GM12872 (cell line): ENCODE results near the gene METTL1.

Experiments used
- CTCF ChIP-seq: IDR thresholded peaks from 3 replicates; pipeline ENCODE4 v1.5.1; 2011; ENCODE audit warnings: low read depth, mild to moderate bottlenecking, low read length, moderate library complexity; ENCODE audit not compliant: insufficient read depth

The METTL1 gene

GRCh38 chr12:57725851-57726150, 46.1 kb downstream of the METTL1 start:
- no peak for TF ChIP-seq CTCF

DNA sequence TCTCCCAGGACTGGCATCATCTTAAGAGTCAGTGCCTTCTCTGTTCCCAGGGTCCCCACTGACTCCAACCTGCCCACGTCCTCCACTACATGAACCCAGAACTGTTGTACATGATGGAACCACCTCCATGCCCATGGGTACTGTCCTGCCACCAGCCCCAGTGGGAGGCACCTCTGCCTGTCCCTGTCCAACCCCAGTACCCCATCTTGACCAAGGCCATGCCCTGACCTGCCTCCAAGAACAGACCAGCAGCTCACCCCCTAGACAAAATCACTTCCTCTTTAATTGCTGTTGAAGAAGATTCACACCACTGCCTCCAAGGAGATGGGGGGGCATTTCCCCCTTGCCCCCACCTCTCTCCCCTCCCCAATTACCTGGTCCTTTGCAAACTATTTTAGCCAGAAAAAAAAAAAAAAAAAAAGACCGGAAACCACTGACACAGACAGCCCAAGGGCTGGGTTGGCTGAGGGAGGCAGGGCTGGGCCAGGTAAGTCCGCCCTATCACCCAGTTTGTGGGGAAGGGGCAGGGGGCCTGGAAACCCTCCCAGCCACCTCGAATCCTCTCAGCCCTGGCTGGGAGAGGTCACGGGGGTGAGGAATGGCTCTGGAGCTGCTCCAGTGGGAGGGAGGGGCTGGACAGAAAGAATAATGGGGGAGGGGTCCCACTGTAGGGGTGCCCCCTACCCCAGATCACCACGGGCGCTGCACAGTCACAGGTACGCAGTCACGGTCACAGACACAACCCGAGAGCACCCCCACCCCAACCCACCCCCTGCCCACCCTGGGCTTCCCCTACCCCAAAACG, 46.8 kb downstream of the METTL1 start:
- no peak for TF ChIP-seq CTCF

DNA sequence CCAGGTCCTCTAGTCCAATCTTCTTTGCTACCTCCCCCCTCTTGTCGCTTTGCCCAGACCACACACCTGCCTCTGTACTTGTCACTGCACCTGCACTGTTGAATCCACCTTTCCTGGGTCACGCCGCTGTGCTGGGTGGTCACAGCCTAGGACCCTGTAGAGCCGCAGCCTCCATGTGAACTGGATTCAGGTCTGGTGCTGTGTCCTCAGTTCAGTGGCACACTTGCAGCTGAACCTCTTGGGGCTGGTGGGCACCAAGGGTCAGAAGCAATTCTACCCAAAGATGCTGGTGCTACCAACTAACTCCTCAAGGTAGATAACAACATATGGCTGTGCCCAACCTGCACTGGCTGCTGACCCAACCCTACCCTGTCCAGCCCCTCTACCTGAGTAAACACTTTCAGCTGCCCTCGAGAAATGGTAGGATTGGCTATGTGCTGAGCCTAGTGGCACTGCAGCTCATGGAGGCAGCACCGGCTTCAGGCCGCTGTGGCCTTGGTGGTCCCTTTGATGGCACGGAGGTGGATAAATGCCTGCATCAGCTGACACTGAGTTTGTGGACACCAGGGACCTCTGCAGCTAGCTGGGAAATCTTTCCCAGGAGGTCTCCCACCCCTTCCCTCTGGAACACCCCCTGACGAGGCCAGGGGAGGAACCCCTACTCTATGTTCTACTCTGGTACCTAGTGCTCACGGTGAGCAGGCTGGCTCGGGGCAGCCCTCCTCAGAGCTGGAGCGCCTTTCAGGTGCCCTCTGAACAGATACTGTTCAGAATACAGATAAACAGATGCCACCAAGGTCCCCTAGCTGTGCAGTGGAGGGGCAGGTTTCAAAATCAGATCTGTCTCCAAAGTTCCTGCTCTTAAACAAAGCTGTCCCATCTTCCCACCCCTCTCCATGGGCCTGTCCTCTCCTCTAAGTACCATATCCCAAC, 47.6 kb downstream of the METTL1 start:
- TF ChIP-seq CTCF: no peak

- TF ChIP-seq CTCF: no peak
Observed at GRCh38 chr12:57723630-57723962, 48.3 kb downstream of the METTL1 start.

GRCh38 chr12:57722716-57723629, 48.9 kb downstream of the METTL1 start:
- no peak for TF ChIP-seq CTCF

- 0 out of 3 replicates have a peak, but pooled peaks have one; percentile 6 for TF ChIP-seq CTCF
Observed at GRCh38 chr12:57720606-57721595, 51.0 kb downstream of the METTL1 start.
